ENCODE data around the gene CEBPE.

Gene CEBPE

DNA sequence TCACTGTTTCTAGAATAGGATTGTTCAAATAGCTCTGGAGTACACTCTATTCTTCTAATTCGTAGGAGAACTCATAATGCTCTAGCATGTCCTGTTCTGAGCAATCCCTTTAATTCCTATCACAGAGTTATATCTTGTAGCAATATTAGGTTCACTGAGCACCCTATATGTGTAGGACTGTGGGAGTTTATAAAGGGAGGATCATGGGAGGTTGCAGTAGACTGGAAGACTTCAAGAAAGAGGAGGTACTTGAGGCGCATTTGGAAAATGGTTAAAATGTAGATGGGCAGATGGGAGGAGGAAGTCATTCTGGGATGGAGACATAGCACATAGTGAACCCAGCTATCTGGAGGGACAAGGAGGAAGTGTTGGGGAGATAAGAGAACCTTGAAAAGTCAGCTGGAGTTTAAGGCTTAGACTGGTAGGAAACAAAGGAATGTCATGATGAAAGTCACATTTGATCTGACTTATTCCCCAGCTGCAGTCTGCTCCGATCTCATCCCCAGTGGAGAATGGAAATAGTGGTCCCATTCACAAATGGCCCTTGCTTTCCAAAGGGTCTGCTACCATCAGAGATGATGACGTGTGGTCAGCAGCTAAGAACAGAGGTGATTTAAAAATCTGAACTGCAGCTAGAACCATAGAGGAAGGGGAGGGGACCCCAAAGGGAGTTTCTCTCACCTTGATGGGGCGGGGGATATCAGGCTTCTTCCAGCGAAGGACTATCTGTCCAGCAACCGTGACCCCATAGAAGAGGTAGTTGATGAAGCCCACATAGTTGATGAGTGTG, 10.1 kb upstream of the CEBPE start:
- TF ChIP-seq CTCF (IDR thresholded peaks at IDR 0.05), result no peak
- Mint-ChIP-seq H3K36me3 (ENCODE audit: low read depth) (peaks cover 36% of the 10 kb centered on the region), H3K9me3 (no peaks in the 10 kb centered on the region), H3K4me1 (peaks cover 11% of the 10 kb centered on the region), H3K27me3 (ENCODE audit: low read depth, poor library complexity) (no peaks in the 10 kb centered on the region), H3K27ac (no peak overlapping the region), H3K4me3 (no peak overlapping the region)
- no peak for DNase-seq

DNA sequence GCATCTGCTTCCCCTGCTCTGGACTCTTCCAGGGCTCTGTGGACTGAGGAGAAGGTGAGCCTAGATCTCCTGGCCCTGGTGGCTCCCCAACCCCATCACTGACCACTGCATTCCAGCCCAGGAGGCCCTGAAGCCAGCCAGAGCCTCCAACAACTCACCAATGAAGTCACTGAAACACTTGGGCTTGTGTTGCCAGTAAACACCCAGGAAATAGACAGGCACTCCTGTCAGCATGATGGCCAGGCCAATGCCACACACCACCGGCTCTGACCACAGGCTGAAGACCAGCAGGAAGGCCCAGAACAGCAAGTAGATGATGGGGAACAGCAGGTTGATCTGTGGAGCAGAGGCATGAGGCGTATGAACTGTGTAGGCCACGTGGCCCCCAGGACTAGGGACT, 8.8 kb upstream of the CEBPE start:
- no peak overlapping the region for H3K27ac Mint-ChIP-seq
- H3K4me1 Mint-ChIP-seq, result peaks cover 21% of the 10 kb centered on the region
- no peaks in the 10 kb centered on the region for H3K9me3 Mint-ChIP-seq
- peaks cover 3% of the 10 kb centered on the region for H3K27me3 Mint-ChIP-seq (ENCODE audit: low read depth, poor library complexity)
- H3K4me3 Mint-ChIP-seq, result no peak overlapping the region
- DNase-seq, result no peak
- H3K36me3 Mint-ChIP-seq (ENCODE audit: low read depth), result peaks cover 36% of the 10 kb centered on the region
- TF ChIP-seq CTCF (IDR thresholded peaks at IDR 0.05), result no peak

DNA sequence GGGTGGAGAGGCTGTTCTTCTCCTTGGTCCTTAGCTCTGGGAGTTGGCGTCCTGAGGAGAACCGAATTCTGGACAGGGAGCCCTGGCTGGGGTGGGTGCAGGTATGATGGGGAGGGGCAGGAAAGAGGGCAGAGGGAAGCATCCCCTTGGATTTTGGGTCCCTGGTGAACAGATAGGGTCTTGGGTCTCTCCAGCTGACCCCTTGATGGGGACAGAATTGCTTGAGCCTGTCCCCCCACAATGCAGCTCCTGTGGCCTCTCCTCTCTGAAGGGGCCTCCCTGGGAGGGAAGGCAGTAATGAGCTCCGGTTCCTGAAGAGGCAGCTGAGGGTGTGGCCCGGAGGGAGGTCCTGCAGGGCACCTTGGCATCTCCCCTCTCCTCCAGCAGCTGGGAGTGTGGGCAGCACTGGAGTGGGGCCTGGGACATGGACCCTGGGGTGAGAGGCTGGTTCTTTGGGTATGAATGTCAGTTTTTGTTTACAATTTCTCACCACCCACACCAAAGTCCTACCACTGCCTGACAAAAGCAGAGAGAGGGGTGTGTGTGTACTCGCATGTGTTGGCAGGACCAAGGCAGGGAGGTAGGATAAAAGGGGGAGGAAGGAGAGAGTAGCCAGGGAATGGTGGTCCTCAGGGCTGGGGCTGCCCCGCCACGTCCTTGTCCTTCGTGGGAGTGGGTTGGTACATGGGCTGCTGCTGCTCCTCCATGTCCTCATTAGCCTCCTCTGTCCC, 7.7 kb upstream of the CEBPE start:
- Mint-ChIP-seq H3K27me3 (ENCODE audit: low read depth, poor library complexity) (peaks cover 5% of the 10 kb centered on the region), H3K27ac (no peak overlapping the region), H3K9me3 (no peaks in the 10 kb centered on the region), H3K36me3 (ENCODE audit: low read depth) (peaks cover 36% of the 10 kb centered on the region), H3K4me3 (no peak overlapping the region), H3K4me1 (peaks cover 33% of the 10 kb centered on the region)
- no peak for TF ChIP-seq CTCF (IDR thresholded peaks at IDR 0.05)
- no peak for DNase-seq

- Mint-ChIP-seq H3K9me3 (no peaks in the 10 kb centered on the region), H3K4me3 (no peak overlapping the region), H3K27me3 (ENCODE audit: low read depth, poor library complexity) (peaks cover 5% of the 10 kb centered on the region), H3K27ac (no peak overlapping the region), H3K4me1 (peaks cover 40% of the 10 kb centered on the region), H3K36me3 (ENCODE audit: low read depth) (peaks cover 32% of the 10 kb centered on the region)
- no peak for TF ChIP-seq CTCF (IDR thresholded peaks at IDR 0.05)
- DNase-seq, result no peak
Measured at GRCh38 chr14:23125933-23126524, 7.0 kb upstream of the CEBPE start.

GRCh38 chr14:23125011-23125410, 6.0 kb upstream of the CEBPE start:
- TF ChIP-seq CTCF (IDR thresholded peaks at IDR 0.05), result no peak
- peaks cover 5% of the 10 kb centered on the region for H3K27me3 Mint-ChIP-seq (ENCODE audit: low read depth, poor library complexity)
- peaks cover 25% of the 10 kb centered on the region for H3K36me3 Mint-ChIP-seq (ENCODE audit: low read depth)
- no peaks in the 10 kb centered on the region for H3K9me3 Mint-ChIP-seq
- H3K27ac Mint-ChIP-seq, result peak overlapping the region; percentile 40
- H3K4me1 Mint-ChIP-seq, result peaks cover 50% of the 10 kb centered on the region
- DNase-seq, result no peak
- H3K4me3 Mint-ChIP-seq, result no peak overlapping the region

All from nephron progenitor cell (in vitro differentiated cells).